GM18505 (cell line): ENCODE measurements around the gene PIGQ.

ENCODE experiments used
- ATAC-seq: cut with Tn5 transposase; IDR thresholded peaks from one replicate; pipeline ENCODE4 v1.9.1; 2021; ENCODE audit not compliant: unreplicated experiment
- POLR2A ChIP-seq: IDR thresholded peaks from 4 replicates; pipeline ENCODE4 v1.6.1; 2011; ENCODE audit warnings: borderline replicate concordance; ENCODE audit not compliant: insufficient read depth, insufficient read length; ENCODE audit errors: extremely low read depth

The PIGQ gene

DNA sequence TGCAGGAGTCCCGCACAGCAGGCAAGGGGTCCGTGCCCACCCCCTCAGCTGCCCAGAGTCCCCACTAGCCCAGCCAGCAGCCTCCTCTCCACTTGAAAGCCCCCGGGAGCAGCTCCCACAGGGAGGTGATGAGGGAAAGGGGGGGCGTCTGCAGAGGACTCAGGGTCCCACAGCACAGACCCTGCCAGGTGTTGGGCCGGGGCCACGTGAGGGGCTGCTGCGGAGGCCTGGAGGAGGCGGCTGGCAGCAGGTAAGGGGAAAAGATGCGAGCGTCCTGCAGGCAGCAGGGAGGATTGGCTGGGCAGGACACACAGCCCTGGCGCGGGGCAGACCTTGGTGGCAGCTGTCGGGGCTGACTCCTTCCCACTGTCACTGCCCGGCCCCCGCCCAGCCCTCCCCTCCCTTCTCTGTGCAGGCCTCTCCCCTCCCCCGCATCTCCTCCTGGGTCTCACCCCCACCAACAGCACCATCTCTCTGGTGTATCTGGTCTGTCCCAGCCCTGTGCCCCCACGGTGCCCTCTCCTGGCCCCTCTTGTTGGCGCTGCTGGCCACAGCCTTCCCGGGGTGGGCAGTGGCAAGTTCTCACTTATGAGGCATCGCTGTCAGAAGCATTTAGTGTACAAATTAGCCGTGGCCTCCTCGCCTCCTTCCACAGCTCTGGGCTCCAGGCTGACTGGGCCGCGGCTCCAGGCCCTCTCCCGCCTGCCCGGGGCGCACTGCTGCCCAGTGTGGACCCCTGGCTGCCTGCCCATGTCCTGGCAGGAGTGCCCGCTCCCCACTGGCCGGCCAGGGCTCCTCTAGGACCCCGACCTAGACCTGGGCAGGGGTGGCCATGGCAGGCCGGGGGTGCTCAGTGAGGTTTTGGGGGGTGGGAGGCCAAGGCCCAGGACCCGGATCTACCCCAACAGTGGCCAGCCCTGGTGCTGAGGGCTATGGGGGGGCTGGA lies 14.0 kb upstream of the PIGQ start:
- TF ChIP-seq POLR2A: no peak
- ATAC-seq: no peak

DNA sequence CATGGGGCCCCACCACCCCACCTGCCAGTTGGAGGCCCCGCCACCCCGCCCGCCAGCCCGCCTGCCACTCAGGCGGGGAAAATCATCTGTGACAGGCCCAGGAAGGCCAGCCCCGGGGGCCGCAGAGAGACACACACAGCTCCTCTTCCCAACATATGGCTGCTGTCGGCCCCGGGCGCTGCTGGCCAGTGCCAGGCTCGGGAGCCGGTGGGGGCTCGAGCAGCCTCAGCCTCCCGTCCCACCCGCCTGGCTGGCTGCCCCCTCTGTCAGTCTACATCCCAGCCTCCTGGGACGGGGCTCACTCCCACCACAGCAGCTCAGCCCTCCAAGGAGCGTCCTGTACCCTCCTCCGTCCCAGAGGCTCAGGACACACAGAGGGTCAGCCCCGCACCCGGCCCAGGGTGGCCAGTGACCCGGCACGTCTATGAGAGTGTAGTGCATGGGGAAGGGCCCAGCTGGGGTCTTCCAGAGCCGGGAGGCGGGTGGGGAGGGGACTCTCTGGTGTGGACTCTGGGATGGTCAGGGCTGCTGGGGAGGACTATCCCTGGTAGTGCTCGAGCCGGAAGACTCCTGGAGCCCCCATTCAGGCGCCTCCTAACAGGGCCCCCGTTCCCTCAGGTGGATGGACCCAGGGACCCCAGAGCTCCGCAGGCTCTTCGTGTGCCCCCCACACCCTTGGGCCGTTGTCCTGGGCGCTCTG lies 13.1 kb upstream of the PIGQ start:
- no peak for ATAC-seq
- TF ChIP-seq POLR2A: no peak

DNA sequence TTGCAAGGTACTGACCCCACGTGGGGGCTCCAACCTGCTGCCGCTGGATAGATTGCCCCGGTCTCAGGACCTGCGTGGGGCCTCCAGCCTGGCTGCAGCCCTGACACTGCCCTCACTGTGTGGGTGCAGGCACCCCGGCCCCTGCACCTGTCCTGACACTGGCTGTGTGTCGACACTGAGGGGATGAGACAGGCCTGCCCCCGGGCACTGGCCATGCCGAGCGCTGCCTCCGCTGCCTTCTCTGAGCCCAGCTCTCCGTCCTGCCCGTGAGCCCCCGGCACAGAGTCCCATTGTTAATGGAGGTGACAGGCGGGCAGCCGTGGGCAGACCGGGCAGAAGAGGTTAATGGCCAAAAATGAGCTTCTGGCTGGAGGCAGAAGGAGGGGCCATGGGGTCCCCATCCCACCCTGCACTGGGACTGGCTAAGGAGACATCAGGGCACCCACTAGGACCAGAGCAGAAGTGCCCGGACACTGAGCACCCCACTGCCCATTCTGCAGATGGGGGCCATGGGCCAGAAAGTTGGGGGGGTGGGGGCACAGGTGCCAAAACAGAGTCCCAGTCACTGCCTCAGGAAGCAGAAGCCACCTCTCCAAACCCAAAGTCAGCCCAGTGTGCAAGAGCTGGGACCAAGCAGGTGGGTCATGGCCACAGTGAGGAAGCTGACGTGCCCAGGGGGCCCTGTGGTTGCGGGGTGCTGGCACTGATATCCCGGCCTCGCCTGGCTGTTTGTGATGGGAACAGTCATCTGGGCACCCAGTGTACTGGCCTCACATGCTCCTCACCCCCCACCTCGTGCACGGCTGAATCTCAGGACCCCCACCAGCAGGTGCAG lies 12.1 kb upstream of the PIGQ start:
- no peak for ATAC-seq

DNA sequence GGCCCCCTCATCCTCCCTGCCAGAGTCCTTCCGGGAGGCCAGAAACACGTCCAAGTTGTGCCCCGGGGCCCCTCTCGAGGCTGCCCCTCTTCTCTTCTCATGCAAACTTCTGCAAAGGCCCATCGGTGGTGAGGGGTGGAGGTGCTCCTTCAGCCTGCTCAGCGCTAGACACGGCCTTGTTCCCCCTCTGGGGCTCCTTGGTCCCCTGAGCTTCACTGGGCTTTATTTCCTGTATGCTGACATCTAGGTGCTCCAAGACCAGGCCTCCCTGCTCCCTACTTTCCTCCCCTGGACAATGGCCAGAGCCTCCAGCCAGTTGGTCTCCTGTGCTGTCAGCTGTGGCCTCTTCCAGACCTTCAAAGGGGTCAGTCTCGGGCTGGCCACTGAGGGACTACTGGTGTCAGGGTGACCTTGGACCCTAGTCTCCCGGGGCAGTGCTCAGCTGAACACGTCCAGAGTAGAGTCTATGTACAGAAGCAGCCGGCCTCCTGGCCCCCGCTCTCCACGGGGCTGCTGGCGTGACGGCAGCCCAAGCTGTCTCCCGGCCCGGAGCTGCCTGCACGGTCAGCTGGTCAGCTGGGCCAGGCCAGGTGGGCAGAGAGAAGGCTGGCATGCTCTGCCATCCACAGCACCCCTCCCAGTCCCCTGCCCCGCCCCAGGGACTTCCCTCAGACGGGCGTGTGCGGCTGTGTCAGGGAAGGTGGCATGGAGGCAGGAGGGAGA lies 11.3 kb upstream of the PIGQ start:
- no peak for TF ChIP-seq POLR2A
- ATAC-seq: no peak

More for the DNA sequence above, 12.1 kb upstream of the PIGQ start:
- TF ChIP-seq POLR2A: no peak

DNA sequence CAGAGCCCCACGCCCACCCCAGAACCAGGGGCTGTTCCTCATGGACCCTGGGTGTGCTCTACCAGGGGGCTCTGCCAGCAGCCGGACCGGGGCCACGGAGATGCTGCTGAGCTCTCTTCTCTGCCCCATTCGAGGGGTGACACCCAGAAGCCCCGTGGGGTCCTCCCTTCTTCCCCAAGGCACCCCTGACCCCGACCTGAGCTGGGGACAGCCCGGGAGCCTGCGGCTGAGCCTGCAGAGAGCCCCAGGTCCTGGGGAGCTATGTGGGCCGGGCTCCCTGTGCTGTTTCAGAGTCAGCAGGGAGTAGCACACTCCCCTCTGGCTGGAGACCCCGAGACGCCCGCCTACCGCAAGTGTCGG lies 10.8 kb upstream of the PIGQ start:
- TF ChIP-seq POLR2A: no peak
- ATAC-seq: no peak

DNA sequence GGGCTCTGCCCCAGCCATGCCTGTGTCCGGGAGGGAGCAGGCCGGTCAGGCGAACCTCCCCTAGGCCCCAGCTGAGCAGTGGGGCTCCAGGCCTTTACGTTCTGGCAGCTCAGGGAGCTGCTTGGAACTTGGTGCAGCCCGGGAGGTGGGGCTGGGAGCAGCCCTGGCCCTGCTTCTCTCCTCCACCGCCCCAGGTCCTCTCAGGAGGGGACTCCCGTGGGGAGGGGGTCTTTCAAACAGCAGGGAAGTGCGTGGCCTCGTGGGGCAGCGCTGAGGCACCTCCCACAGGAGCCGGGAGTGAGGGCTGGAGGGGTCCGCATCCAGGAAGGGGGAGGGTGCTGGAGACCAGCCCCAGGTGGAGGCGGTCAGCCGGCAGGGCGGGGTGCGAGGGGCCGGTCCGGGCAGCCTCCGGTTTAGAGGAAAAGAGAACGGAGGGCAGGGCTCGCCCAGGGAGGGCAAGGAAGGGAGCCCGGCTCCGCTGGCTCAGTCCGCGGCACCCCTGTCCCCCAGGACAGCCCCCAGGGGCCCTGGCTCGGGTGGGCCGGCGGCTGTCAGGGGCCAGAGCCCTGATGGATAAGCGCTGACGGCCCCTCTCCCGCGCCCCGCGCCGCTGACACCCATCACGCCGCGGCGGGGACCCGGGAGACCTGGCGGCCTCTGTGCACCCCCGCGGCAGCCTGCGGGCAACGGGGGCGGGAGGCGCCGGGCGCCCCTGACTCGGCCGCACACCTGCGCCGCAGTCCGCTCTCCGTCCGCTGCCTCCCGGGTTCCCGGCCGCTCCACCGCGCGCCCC lies 10.2 kb upstream of the PIGQ start:
- no peak for ATAC-seq
- TF ChIP-seq POLR2A: no peak

DNA sequence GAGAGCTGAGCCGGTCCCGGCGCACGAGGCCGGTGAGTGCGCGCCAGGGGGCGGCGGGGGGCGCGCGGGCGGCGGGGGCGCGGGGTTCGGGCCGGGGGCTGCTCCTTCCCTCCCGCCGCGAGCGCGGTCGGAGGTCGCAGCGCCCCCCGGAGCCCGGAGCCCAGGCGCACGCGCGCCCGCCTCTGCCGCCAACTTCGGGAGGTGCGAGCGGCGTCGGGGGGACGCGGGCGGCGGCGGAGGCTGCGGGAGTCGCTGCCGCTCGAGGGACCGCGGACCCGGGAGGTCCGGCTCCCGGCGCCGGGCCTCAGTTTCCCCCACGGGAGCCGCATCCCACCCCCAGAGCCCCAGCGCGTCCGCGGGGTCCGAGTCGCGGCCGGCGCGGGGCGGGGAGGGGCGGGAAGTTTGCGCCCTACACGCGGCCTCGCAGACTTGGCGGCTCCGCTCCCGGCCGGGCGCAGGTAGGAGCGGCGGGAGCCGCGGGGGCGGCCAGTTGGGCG lies 9.5 kb upstream of the PIGQ start, which contains the start of gene PRR35:
Gene PRR35 (plus strand): TSS at position 191 of the 497 bp plus-strand sequence. CDS start 2,901 bp downstream, outside the sequence.
- TF ChIP-seq POLR2A: no peak
- ATAC-seq: no peak

DNA sequence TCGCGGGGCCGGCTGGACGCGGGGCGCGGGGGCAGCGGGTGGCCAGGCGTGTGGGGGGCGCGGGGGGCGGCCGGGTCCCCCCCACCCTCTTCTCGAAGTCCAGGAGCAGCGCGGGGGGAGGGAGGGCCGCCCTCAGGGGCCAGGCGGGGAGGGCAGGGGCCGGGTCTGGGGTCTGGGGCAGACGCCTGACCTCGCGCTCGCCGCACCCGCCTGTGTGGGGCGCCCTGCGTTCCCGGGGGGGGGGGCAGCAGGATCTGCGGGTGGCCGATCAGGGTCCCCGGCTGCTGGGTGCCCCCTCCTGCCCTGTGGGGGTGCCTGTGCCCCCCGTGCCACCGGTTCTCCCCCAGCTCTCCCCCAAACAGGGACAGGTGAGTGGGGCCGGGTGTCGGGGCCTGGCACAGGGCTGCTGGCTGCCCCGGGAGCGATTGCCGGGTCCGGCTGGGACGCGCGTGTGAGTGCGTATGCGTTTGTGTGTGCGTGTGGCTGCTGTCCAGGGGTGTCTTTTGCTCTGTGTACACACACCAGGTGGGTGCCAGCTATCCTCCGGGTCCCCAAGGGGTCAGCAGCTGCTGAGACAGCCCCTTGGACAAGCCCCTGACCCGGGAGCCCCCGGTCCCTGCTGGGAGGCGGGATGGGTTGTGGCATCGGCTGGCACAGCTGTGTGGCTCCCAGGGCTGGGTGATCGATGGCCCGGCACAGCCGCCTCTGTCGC lies 8.9 kb upstream of the PIGQ start:
- no peak for ATAC-seq
- no peak for TF ChIP-seq POLR2A

DNA sequence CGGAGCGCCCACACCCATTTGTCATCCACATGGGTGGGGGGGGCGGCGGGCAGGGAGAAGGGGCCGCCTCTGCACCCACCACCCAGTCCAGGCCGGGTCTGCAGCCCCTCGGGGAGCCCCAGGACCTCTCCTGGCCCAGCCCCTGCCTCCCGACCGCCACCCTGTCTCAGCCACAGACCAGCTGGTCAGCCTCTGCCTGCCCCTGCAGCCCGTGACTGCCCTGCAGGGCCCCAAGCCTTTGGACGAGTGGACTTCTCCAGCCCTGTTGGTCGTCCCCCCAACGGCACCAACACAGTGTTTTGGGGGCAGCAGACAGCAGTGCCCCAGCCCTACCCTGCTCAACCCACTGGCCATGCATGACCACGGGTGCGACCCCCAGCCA lies 8.4 kb upstream of the PIGQ start:
- TF ChIP-seq POLR2A: no peak
- no peak for ATAC-seq

DNA sequence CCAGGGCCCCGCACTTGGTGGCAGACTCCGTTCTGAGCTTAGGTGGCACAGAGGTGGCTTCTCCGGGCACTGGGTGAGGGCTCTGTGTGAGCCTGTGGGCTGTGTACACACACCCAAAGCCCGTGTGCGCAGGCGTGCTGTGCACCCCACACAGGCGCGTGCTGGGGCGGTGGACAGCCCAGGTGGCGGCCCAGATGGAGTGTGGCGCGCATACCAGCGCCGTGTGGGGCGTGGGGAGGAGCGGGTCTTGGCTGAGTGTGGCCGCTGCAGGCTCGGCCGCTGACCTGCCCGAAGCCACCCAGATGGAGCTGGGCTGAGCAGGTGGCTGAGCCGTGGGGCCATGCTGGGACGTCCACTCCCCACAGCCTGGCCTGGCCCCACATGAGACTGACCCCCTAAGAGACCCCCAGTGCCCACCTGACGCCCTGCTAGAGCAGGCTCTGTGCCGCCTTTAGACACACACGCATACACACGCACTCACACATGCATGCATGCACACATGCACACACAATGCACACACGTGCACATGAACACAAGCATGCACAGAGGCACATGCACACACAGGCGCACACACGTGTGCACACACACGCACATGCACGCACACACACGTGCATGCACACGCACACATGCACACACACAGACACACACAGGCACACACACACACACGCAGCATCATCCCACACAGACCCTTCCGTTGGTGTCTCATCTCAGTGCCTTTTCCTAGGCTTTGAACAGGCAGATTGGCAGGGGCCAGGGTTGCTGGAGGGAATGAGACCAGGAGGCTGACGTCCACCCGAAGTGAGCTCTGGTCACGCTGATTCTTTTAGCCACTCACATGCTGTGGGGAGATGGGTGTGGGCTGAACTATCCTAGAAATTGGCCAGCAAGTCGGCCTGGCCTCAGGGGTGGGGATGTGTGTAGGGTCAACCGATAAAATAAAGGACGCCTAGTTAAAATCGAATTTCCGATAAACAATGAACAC lies 7.5 kb upstream of the PIGQ start:
- no peak for TF ChIP-seq POLR2A

More for the DNA sequence above, 7.5 kb upstream of the PIGQ start:
- ATAC-seq: no peak
